Measurements from ENCODE around the gene CDC42EP2.

DNA sequence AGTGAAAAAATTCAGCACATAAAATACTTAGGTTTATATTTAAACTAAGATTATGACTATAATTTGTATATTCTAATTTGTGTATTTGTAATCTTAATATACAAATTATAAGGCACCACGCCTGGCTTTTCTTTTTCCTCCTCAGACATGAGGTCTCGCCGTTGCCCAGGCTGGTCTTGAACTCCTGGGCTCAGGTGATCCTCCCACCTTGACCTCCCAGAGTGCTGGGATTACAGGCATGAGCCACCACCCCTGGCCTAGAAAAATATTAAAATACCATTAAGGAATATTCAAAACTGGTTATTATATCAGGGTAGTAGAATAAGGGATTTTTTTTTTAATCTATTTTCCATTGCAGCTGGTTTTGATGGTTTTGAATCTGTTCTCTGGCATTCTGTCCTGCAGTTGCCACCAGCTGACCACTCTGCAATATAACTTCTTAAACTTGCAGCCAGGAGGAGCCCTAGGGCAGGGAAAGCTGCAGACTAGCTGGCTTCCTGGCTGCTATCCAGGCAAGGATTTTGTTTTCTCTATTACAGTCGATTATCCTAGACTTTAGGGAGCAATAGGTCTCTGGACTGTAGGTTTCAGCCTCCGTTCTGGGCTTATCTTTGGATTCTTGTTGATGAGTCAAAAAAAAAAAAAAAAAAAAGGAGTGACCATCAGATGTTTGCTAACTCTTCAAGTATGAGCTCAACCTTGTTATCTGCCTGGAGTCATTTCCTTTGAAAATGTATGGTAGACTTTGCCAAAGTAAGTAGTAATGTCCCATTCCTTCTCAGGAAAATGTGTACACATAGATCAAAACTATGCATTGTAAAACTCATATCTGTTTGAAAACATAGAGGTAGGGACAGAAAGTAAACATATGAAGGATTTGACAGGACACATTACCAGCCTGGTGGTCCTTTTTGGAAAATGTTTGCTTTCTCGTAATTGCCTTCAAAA, 39.7 kb upstream of the CDC42EP2 start:
- TF ChIP-seq, protein P1, sequence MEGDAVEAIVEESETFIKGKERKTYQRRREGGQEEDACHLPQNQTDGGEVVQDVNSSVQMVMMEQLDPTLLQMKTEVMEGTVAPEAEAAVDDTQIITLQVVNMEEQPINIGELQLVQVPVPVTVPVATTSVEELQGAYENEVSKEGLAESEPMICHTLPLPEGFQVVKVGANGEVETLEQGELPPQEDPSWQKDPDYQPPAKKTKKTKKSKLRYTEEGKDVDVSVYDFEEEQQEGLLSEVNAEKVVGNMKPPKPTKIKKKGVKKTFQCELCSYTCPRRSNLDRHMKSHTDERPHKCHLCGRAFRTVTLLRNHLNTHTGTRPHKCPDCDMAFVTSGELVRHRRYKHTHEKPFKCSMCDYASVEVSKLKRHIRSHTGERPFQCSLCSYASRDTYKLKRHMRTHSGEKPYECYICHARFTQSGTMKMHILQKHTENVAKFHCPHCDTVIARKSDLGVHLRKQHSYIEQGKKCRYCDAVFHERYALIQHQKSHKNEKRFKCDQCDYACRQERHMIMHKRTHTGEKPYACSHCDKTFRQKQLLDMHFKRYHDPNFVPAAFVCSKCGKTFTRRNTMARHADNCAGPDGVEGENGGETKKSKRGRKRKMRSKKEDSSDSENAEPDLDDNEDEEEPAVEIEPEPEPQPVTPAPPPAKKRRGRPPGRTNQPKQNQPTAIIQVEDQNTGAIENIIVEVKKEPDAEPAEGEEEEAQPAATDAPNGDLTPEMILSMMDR (conservative IDR thresholded peaks at IDR 0.05; ENCODE audit: low read length): peak; percentile 75
- TF ChIP-seq EZH2phosphoT487 (IDR thresholded peaks at IDR 0.05; ENCODE audit: borderline replicate concordance, low read depth, low read length): no peak

Measured in OCI-LY7 (cell line).